GM12865 (cell line): ENCODE results near the gene SUN2.

Experiments
- DNase-seq: peaks from one replicate; pipeline ENCODE4 v3.0.0; 2010; ENCODE audit warnings: low read depth
- H3K4me3 ChIP-seq: 2 replicates; pipeline ENCODE4 v1.5.1; 2011; ENCODE audit warnings: mild to moderate bottlenecking, low read depth, low read length, control low read depth
- TF ChIP-seq, protein P1 (sequence below): IDR thresholded peaks from 2 replicates; pipeline ENCODE4 v1.5.1; 2011; ENCODE audit warnings: low read length, control low read depth, low read depth, inconsistent platforms; ENCODE audit not compliant: insufficient read depth; ENCODE audit errors: missing control alignments

The SUN2 gene

DNA sequence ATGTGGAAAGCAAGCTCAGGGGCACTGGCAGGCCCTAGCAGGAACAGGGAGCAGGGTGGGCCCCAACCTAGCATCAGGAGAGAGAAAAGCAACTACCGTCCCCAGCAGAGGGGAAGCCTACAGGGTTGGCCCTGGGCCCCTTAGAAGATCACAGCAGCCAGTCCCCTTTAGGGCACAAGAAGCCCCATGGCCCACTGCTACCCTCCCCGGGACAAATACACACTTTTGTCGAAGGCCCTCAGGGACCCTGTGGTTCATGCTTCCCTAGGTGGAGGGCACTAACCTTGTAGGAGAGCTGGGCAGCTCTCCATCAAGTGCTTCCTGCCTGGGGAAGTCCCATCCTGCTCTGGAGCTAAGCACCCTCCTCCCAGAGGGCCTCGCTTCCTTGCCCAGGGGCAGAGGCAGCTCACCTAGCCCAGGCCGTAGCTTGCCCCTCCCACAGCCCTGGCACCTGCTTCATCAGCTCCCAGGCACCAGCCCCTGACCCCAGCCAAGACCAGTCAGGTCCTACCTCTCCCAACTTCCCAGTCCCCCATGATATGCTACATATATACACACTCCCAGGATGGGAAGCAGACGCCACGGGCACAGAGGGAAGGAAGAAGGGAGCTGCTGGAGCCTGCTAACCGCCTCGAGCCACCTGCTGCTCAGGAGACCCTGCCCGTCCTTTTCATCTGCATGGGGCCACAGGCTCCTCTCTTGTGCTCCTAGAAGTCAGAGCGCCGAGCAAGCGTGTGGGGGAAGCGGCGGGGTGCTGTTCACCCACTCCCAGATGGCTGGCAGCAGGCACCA, 20.1 kb downstream of the SUN2 start:
- DNase-seq, result peak; percentile 32
- TF ChIP-seq, protein P1, sequence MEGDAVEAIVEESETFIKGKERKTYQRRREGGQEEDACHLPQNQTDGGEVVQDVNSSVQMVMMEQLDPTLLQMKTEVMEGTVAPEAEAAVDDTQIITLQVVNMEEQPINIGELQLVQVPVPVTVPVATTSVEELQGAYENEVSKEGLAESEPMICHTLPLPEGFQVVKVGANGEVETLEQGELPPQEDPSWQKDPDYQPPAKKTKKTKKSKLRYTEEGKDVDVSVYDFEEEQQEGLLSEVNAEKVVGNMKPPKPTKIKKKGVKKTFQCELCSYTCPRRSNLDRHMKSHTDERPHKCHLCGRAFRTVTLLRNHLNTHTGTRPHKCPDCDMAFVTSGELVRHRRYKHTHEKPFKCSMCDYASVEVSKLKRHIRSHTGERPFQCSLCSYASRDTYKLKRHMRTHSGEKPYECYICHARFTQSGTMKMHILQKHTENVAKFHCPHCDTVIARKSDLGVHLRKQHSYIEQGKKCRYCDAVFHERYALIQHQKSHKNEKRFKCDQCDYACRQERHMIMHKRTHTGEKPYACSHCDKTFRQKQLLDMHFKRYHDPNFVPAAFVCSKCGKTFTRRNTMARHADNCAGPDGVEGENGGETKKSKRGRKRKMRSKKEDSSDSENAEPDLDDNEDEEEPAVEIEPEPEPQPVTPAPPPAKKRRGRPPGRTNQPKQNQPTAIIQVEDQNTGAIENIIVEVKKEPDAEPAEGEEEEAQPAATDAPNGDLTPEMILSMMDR, result no peak
- H3K4me3 ChIP-seq, result no peak overlapping the region

GRCh38 chr22:38735126-38735464, 20.7 kb downstream of the SUN2 start:
- no peak for DNase-seq
- TF ChIP-seq, protein P1, result no peak
- no peak overlapping the region for H3K4me3 ChIP-seq

DNA sequence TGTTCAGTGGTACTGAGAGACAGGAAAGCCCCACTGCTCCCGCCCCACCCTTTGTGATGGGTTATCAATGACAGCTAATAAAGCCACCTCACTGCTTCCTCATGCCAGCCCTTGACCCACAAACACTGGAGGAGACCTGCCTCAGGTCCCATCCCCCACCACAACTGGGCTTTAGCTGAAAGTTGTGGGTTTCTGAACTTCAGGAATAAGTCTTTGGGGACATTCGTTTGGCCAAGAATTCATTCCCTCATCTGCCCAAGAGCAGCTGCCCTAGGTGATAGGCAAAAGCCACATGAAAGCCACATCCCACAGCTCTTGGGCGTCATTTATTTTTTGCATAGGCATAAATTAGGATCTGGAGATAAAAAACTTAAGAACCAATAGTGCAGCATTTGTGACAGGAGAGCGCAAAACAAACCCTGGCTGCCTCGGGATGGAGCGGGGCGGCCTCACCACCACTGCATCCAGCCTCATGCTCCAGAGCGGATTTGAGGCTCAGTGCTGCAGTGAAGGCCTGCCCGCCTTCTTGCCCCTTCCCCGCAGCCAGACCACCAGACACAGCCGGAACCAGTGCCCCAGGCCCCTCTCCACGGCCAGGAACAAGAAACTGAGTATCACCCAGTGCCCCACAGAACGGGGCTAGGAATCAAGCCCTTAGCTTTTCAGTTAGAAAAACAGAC, 21.2 kb downstream of the SUN2 start:
- TF ChIP-seq, protein P1, result no peak
- H3K4me3 ChIP-seq, result no peak overlapping the region
- no peak for DNase-seq

- TF ChIP-seq, protein P1, result no peak
- H3K4me3 ChIP-seq, result no peak overlapping the region
- no peak for DNase-seq
Measured at GRCh38 chr22:38733724-38734381, 21.9 kb downstream of the SUN2 start.

DNA sequence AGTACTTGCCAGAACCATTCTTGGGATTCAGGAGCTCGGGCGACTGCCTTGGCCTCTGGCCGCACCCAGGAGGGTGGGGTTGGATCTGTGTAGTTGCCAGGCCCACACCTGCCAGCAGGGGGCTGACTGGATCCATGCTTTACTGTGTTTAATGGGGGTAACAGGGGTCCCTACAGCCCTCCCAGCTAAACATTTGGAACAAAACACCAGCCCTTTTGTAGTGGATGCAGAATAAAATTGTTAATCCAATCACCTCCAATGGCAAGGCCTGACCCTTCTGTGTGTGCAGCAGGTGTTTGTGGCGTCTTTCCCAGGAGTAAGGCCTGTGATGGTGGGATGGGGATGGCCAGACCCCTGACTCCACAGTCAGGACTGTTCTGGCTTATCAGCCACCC, 22.5 kb downstream of the SUN2 start:
- TF ChIP-seq, protein P1, result peak; percentile 76
- DNase-seq, result peak; percentile 55
- H3K4me3 ChIP-seq, result no peak overlapping the region

DNA sequence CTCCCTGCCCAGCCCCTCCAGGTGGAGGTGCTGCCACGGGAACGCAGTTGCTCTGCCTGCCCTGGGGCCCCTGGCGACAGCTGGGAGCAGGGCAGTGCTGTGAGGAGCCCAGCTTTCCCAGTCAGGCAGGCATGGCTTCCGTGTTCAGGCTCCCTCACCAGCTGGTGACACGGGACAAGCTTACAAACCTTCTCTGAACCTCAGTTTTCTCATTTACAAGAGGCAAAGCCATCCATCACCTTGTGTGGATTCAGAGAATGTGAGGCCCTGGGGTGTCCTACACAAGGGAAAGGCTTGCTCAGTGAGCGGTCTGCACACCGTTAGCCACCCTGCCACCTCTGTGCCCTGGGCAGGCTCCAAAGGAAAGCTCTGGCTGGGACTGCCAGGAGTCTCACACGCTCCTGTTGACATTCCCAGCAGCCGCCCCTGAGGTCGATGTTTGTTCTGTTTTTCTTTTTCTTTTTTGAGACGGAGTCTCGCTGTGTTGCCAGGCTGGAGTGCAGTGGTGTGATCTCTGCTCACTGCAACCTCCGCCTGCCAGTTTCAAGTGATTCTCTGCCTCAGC, 23.5 kb downstream of the SUN2 start:
- no peak overlapping the region for H3K4me3 ChIP-seq
- DNase-seq, result no peak
- TF ChIP-seq, protein P1, result no peak
